ENCODE measurements around the gene GRIA4.
"Not testable (repeated sequence)": the region's sequence is repeated elsewhere in the genome, so short reads cannot be mapped to it uniquely, and the experiment has no call there.

The GRIA4 gene

DNA sequence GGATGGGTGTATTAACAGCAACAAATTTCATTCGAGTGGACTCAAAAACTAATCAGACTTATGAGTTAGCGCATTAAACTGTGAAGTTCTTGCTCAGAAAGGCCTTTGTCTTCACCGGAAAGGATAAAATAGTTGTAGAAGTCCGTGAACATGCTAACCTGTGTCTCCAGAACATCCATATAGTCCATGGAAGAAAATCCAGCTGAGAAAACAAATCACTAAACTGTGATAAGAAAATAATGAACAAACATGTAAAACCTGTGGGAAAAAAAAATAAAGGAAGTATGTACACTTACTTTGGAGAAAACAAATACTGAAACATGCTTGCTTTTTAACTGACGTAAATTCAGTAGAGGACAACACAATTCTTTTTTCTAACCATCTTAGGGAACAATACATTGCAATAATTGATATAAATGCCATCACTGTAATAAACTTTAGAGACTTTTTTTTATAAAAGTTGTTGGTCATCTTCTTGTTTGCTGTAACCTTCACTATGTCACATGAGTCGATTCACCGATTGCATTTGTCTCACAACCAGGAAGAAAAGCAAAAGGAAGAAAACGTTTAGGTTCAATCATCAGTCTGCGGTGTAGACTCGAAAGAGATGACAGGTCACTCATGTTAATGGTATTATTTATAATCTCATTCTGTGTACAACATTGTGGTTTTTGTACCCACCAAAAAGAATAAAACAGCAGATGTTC is 370.3 kb downstream of the GRIA4 start:
- no peak for TF ChIP-seq POLR2A (IDR thresholded peaks at IDR 0.05; ENCODE audit: low read depth, low read length)
- no peak for TF ChIP-seq POLR2AphosphoS5 (IDR thresholded peaks at IDR 0.05; ENCODE audit: low read depth, low read length)
- no peak for TF ChIP-seq TAF1 (IDR thresholded peaks at IDR 0.05; ENCODE audit: low read depth, low read length)
- TF ChIP-seq POU2F2 (IDR thresholded peaks at IDR 0.05; ENCODE audit: low read depth, low read length) = no peak
- no peak for TF ChIP-seq SPI1 (IDR thresholded peaks at IDR 0.05; ENCODE audit: low read depth, low read length)
- TF ChIP-seq PAX5 (IDR thresholded peaks at IDR 0.05; ENCODE audit: insufficient read depth, low read length, severe bottlenecking) = no peak
- DNase-seq (ENCODE audit: insufficient read length, low spot score) (no peak), FAIRE-seq (no peak)

DNA sequence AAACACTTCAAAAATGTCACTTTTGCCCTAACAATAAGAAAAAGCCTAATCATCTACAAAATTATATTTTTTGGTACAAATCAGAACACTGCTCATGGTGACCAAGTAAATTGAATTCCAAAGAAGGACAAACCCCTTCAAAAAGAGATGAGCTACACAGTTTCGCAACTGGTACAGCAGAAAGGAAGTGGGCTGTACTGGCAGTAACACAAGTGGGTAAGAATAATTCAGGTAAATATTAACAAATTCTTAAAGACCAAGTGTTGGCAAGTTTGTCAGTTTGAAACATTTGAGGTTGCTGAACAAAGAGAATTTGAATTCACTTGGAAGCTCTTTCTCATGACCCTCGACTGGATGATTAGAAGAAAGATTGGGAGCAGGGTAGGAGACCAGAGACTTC is 376.7 kb downstream of the GRIA4 start:
- no peak for TF ChIP-seq SPI1 (IDR thresholded peaks at IDR 0.05; ENCODE audit: low read depth, low read length)
- TF ChIP-seq TAF1 (IDR thresholded peaks at IDR 0.05; ENCODE audit: low read depth, low read length) = no peak
- no peak for FAIRE-seq
- no peak for DNase-seq (ENCODE audit: insufficient read length, low spot score)

- TF ChIP-seq POLR2AphosphoS5 (IDR thresholded peaks at IDR 0.05; ENCODE audit: low read depth, low read length) = no peak
- DNase-seq (ENCODE audit: insufficient read length, low spot score) (no peak), FAIRE-seq (no peak)
Measured at GRCh38 chr11:105988197-105988596, 378.3 kb downstream of the GRIA4 start.

DNA sequence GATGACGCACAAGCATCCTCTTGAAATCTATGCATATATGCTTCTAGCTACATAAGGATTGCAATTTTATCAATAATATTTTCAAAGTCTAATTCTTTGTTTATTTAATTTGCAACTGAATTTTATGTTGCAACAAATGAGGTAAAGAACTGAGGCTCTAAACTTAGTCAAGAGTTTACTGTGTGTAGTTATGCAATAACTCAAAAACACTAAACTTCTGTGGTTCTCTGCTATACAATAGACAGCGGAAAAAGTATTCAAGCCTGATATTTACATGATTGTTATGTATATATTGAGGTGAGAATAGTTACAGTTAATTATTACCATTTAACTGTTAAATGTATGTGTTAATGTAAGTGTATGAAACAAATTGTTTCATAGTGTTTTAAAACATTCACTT is 379.3 kb downstream of the GRIA4 start:
- TF ChIP-seq PAX5 (IDR thresholded peaks at IDR 0.05; ENCODE audit: insufficient read depth, low read length, severe bottlenecking) (no peak), SPI1 (IDR thresholded peaks at IDR 0.05; ENCODE audit: low read depth, low read length) (no peak), POU2F2 (IDR thresholded peaks at IDR 0.05; ENCODE audit: low read depth, low read length) (no peak)
- DNase-seq (ENCODE audit: insufficient read length, low spot score) = no peak
- FAIRE-seq = no peak

- no peak for DNase-seq (ENCODE audit: insufficient read length, low spot score)
- TF ChIP-seq POLR2A (IDR thresholded peaks at IDR 0.05; ENCODE audit: low read depth, low read length) (no peak), PAX5 (IDR thresholded peaks at IDR 0.05; ENCODE audit: insufficient read depth, low read length, severe bottlenecking) (no peak), SPI1 (IDR thresholded peaks at IDR 0.05; ENCODE audit: low read depth, low read length) (no peak), POU2F2 (IDR thresholded peaks at IDR 0.05; ENCODE audit: low read depth, low read length) (no peak), TAF1 (IDR thresholded peaks at IDR 0.05; ENCODE audit: low read depth, low read length) (no peak), POLR2AphosphoS5 (IDR thresholded peaks at IDR 0.05; ENCODE audit: low read depth, low read length) (no peak)
- FAIRE-seq = no peak
Measured at GRCh38 chr11:105991888-105992287, 382.0 kb downstream of the GRIA4 start.

DNA sequence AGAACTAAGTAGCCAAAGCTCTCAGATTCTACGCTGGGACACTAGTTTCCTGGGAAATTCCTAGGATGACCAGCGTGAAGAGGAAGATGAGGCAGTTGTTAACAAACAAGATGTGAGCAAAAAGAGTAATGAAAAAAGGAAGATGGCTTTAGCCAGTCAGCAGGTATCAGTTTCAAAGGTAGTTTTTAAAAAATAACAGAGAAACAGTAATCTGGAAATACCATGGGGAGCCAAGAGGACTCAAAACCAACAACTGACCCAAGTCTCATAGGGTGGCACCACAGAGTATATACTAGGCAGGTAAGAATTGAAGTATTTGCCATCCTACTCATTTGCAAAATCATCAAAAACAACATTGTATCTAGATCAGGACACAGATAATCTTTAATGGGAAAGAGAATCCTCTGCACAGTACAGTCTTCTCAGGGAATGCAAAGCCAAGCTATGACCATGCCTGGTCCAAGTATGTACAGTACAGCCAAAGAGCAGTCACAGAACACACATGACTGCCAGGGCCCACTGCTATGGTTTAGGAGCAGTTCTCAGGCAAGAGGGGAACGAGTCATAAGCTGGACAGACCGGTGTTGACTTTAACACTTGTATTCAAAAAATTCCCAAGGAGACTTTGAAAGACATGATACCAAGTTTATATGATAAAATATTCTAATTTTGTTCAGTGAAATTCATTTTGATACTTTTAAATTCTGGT is 391.6 kb downstream of the GRIA4 start:
- DNase-seq (ENCODE audit: insufficient read length, low spot score) (no peak), FAIRE-seq (no peak)
- TF ChIP-seq POLR2AphosphoS5 (IDR thresholded peaks at IDR 0.05; ENCODE audit: low read depth, low read length) = no peak
- no peak for TF ChIP-seq PAX5 (IDR thresholded peaks at IDR 0.05; ENCODE audit: insufficient read depth, low read length, severe bottlenecking)
- 0 out of 2 replicates have a peak, but pooled peaks have one; percentile 2 for TF ChIP-seq SPI1 (IDR thresholded peaks at IDR 0.05; ENCODE audit: low read depth, low read length)
- no peak for TF ChIP-seq TAF1 (IDR thresholded peaks at IDR 0.05; ENCODE audit: low read depth, low read length)
- TF ChIP-seq POLR2A (IDR thresholded peaks at IDR 0.05; ENCODE audit: low read depth, low read length) = no peak
- no peak for TF ChIP-seq POU2F2 (IDR thresholded peaks at IDR 0.05; ENCODE audit: low read depth, low read length)

- DNase-seq (ENCODE audit: insufficient read length, low spot score); FAIRE-seq: not testable (repeated sequence)
Measured at GRCh38 chr11:106003094-106003493, 393.2 kb downstream of the GRIA4 start.

DNA sequence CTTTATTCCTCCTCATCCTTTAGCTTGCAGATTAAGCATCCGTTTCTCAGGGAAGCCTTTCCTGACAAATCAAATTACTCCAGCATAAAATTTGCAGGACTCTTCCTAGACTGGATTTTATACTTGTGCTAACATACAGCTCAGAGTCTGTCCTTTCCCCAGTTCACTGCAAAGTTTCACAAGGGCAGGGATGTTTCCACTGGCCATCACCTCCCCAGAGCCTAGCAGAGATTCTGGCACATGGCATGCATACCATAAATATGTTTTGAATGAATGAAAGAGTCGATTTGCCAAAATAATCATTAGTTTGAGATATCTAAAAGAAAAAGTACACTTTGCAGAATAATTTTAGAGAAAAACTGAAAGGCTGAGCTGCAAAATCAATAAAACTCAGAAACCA is 401.6 kb downstream of the GRIA4 start:
- TF ChIP-seq SPI1 (IDR thresholded peaks at IDR 0.05; ENCODE audit: low read depth, low read length) (no peak), TAF1 (IDR thresholded peaks at IDR 0.05; ENCODE audit: low read depth, low read length) (no peak), PAX5 (IDR thresholded peaks at IDR 0.05; ENCODE audit: insufficient read depth, low read length, severe bottlenecking) (no peak), POLR2AphosphoS5 (IDR thresholded peaks at IDR 0.05; ENCODE audit: low read depth, low read length) (no peak), POU2F2 (IDR thresholded peaks at IDR 0.05; ENCODE audit: low read depth, low read length) (no peak), POLR2A (IDR thresholded peaks at IDR 0.05; ENCODE audit: low read depth, low read length) (no peak)
- DNase-seq (ENCODE audit: insufficient read length, low spot score) = no peak
- FAIRE-seq = no peak

DNA sequence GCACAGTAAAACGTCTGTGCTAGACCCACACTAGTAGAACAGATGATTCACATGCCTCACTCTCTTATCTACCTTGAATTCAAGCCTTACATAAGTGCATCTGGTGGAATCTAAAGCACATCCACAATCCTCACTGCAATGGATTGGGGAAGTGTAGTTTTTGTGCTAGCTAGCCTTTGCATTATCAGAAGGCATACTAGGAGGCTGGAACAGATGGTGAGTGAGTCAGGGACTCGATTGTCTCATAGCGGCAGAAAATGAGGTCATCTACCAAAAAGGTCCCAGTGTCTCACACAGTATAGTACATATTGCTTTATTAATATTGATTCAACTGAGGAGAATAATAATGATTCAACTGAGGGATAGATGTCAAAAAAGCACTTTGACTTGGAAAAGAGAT is 402.9 kb downstream of the GRIA4 start:
- DNase-seq (ENCODE audit: insufficient read length, low spot score) (no peak), FAIRE-seq (no peak)
- TF ChIP-seq POLR2A (IDR thresholded peaks at IDR 0.05; ENCODE audit: low read depth, low read length) (no peak), PAX5 (IDR thresholded peaks at IDR 0.05; ENCODE audit: insufficient read depth, low read length, severe bottlenecking) (no peak), POU2F2 (IDR thresholded peaks at IDR 0.05; ENCODE audit: low read depth, low read length) (no peak), TAF1 (IDR thresholded peaks at IDR 0.05; ENCODE audit: low read depth, low read length) (no peak), SPI1 (IDR thresholded peaks at IDR 0.05; ENCODE audit: low read depth, low read length) (no peak), POLR2AphosphoS5 (IDR thresholded peaks at IDR 0.05; ENCODE audit: low read depth, low read length) (no peak)

- FAIRE-seq = no peak
- no peak for DNase-seq (ENCODE audit: insufficient read length, low spot score)
- TF ChIP-seq SPI1 (IDR thresholded peaks at IDR 0.05; ENCODE audit: low read depth, low read length) (no peak), POLR2A (IDR thresholded peaks at IDR 0.05; ENCODE audit: low read depth, low read length) (no peak), POU2F2 (IDR thresholded peaks at IDR 0.05; ENCODE audit: low read depth, low read length) (no peak), PAX5 (IDR thresholded peaks at IDR 0.05; ENCODE audit: insufficient read depth, low read length, severe bottlenecking) (no peak), TAF1 (IDR thresholded peaks at IDR 0.05; ENCODE audit: low read depth, low read length) (no peak), POLR2AphosphoS5 (IDR thresholded peaks at IDR 0.05; ENCODE audit: low read depth, low read length) (no peak)
Measured at GRCh38 chr11:106014035-106014434, 404.2 kb downstream of the GRIA4 start.
